HG02852 (cell line): ENCODE measurements around the gene SF3B5.
A peak's percentile ranks its signal among the peaks of the same experiment; 100 is the strongest.
"Not testable (repeated sequence)": the region's sequence is repeated elsewhere in the genome, so short reads cannot be mapped to it uniquely, and the experiment has no call there.

Source experiments
- ATAC-seq: cut with Tn5 transposase; IDR thresholded peaks from one replicate; pipeline ENCODE4 v1.9.1; 2021; ENCODE audit warnings: mild to moderate bottlenecking, moderate library complexity; ENCODE audit not compliant: unreplicated experiment

The SF3B5 gene

DNA sequence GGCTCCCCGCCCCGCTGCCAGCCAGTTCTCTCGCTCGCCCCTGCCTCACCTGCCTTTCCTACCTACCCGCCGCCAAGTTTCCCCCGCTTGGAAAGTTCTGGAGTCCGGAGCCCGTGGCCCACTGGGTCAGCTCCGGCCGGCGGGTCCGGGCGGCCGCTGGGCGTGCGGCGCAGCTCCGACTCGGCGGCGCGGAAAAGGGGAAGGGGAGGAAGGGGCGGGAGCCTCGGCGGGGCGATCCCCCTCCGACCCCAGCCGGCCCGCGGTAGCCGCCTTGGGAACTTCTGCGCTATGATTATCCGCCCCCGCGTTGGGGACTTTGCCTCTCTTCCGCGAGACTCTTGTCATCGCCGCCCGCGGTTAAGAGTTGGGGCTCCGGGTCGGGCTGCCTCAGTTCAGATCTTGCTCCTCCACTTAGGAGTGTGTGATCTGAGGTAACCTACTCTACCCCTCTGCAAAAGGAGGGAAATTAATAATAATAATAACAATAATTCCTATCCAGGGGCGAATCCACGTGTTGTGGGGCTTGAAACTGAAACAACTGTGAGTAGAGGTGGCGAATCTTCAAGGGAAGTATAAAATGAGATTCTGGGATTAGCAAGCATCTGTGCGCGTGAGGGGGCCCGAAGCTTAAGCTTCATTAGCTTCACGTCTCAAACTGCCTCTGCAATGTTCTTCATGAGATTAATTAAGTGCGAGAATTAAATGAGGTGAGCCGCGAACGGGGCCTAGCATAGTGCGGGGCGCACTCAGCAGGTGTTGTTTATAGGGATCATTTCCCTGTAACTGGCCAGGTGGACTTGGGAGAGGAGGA, 30.8 kb downstream of the SF3B5 start:
- ATAC-seq: peak; percentile 31

DNA sequence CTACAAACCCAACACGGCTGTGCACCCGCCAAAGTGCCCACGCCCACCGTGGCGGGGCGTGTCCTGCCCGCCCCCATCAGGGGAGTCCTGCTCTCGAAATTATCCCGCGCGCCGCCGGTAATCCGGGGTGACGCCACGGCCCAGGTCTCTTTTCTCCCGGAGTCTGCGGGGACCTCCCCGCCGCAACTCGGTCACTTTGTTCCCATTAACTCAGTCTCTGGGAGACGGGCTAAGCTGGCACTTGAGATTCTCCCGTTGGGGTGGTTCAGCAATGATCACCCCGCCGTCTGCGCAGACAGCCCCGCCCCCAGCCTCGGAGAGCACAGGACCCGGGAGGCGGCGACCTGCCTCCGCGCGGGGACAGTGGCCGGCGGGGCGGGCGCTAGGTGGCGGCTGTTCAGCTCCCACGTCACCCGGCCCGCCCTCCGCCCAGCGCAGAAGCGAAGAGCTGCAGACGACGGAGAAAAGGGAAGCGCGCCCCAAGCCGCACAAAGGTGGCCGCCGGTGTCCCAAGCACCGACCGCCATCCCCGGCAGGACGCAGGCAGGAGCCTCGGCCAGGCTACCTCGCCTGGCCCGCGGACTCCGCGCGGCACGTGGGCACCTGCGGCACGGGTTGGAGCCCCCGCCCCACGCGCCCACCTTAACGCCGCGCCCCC, 31.5 kb downstream of the SF3B5 start:
- ATAC-seq: peak; percentile 80

DNA sequence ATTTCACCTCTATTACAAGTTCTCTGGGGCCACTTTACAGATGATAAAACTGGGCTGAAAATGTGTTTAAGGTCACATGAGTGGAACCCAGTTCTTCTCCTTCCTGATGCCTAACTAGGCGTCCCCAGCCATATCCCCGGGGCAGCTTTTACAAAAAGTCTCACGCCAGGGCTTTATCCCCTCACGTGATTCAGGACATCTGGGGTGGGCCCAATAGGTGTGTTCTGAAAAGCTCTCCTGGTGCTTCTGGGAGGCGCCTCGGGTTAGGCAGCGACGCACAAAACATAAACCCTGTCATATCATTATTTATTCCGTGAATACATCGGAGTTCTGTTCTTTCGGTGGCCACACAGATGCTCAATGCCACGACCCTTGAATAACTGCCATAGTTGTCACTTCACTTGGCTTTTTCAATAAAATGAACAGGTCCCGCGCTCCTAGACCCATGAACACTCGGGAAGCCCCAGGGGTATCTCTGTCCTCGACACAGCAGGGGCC, 32.1 kb downstream of the SF3B5 start:
- ATAC-seq: no peak

DNA sequence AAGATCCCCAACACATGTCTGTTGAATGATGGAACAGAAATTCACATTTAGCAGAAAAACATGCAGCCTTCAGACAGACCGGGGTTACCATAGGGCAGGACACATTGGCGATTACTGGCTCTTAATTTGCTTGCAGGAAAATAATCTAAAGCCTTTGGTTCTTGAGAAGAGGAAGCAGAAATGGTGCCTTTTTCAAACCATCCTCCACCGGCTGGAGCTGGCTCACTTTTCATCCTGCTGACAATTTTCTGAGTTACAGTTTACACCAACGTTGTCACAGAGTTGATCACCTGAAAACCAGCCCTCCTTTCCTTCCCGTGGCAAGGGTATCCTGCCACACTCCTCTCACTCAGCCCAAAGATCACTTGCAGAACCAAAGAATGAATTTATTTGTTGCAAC, 32.6 kb downstream of the SF3B5 start:
- ATAC-seq: no peak

DNA sequence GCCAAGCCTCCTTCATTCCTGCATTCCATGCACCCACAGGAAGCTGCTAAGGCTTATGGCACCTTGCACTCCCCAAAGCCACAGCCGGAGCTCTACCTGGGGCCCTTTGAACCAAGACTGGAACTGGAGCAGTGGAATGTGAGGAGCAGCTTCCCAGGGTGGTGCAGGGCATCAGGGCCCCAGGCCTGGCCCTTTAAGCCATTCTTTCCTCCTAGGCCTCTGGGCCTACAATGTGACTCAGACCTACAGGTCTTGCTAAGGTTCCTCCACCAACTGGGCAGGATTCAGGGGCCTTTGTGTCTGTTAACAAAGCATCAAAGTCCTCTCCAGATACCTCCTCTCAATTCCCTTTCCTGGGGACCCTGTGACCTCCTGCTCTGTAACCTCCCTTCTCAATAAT, 36.2 kb downstream of the SF3B5 start:
- no peak for ATAC-seq

DNA sequence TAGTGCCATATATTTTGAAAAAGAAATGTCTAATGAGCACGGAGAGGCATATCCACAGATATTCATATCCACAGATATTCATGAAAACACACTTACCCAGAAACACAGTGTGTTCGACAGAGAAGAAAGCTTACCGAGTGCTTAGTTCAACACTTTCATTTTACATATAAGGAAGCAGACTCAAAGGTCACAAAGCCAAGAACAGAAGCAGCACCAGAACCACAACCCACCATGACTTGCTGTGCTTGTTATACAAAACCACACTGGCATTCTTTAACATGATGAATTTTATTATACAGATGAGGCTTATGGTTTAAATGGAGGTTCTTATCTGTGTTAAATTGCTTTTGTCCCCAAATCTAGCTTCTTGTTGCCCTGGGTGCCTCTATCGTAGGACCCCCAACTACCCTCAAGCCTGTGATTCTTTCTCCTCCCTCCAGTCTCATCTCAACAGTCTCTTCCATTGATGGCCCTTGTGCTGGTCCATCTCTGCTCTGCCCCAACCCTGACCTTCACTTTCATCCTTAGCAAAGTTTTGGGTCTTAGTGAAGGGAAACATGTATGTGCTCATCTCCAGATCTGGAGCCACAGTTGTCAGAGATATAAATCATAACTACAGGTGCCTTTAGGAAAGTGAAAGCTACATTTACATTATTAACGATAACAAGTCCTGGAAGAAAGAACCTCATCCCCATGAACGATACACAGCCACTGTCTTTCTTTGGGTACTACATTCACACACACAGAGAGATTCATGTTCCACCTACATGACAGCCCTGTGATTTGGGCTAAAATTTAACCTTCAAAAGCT, 40.0 kb downstream of the SF3B5 start:
- ATAC-seq: peak; percentile 88

DNA sequence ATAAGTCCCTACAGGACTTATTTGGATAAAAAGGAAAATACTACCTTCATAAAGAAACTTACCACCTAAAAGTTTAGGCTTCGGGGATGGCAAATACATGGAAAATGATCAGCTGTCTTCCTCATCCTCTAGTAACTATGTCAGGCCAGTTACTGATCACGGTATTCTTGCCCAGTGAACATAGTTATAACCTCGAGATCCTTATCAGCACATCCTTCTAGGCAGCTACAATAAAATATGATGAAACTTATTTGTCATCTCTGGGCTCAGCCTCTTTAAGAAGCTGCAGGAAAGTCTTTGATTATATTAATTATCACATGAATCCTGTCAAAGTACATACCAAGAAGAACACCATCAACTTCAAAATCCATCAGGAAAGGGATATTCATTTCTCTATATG, 41.8 kb downstream of the SF3B5 start:
- ATAC-seq: no peak

DNA sequence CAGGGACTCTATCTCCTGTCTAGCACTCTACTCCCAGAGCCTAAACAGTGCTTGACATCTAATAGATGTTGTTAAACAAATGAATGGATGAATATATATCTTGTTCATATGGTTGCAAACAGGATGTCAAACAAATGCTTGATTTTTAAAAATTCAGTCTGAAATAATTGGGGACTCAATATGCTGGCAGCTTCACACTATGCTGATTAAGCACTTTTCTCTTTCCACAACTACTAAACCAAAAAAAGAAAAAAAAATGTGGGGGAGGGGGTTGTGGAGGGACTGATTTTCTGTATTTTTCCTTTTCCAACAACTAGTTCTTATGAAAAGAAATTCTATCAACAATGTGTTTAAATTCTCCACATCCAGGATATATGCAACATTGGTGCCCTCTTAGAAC, 42.9 kb downstream of the SF3B5 start:
- ATAC-seq: no peak

DNA sequence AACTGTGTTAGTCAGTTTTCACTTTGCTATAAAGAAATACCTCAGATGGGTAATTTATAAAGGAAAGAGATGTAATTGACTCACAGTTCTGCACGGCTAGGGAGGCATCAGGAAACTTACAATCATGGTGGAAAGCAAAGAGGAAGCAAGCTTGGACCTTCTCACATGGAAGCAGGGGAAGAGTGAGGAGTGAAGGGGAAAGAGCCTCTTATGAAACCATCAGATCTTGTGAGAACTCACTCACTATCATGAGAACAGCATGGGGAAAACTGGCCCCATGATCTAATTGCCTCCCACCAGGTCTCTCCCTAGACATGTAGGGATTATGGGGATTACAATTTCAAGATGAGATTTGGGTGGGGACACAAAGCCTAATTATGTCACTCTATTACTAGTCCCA, 46.0 kb downstream of the SF3B5 start:
- no peak for ATAC-seq

DNA sequence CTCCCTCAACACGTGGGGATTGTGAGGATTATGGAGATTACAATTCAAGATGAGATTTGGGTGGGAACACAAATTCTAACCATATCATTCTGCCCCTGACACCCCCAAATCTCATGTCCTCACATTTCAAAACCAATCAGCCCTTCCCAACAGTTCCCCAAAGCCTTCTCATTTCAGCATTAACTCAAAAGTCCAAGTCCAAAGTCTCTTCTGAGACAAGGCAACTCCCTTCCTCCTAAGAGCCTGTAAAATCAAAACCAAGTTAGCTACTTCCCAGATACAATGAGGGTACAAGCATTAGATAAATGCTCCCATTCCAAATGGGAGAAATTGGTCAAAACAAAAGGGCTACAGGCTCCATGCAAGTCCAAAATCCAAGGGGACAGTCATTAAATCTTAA, 47.7 kb downstream of the SF3B5 start:
- no peak for ATAC-seq

DNA sequence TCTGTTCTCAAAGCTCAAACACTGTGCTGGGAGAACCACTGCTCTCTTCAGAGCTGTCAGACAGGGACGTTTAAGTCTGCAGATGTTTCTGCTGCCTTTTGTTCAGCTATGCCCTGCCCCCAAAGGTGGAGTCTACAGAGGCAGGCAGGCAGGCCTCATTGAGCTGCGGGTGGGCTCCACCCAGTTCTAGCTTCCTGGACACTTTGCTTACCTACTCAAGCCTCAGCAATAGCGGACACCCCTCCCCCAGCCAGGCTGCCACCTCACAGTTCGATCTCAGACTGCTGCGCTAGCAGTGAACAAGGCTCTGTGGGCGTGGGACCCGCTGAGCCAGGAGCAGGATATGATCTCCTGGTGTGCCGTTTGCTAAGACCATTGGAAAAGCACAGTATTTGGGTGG, 48.7 kb downstream of the SF3B5 start:
- ATAC-seq: not testable (repeated sequence)

DNA sequence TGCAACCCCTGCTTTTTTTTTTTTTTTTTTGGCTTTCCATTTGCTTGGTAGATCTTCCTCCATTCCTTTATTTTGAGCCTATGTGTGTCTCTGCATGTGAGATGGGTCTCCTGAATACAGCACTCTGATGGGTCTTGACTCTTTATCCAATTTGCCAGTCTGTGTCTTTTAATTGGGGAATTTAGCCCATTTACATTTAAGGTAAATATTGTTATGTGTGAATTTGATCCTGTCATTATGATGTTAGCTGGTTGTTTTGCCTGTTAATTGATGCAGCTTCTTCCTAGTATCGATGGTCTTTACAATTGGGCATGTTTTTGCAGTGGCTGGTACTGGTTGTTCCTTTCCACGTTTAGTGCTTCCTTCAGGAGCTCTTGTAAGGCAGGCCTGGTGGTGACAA, 50.4 kb downstream of the SF3B5 start:
- not testable (repeated sequence) for ATAC-seq
